NCI-H2227 treated with DMSO at 0.1 percent for 48 hours (cell line): ENCODE results near the gene SPDL1.
"Not testable (repeated sequence)": the region's sequence is repeated elsewhere in the genome, so short reads cannot be mapped to it uniquely, and the experiment has no call there.

Source experiments
- DNase-seq: peaks from one replicate; lab custom pipeline; 2025; lab: John Stamatoyannopoulos, UW

The SPDL1 gene

GRCh38 chr5:169574134-169574646, 9.4 kb upstream of the SPDL1 start:
- no peak for DNase-seq

- no peak for DNase-seq
These were observed 7.4 kb upstream of the SPDL1 start for GRCh38 chr5:169576181-169576598.

DNA sequence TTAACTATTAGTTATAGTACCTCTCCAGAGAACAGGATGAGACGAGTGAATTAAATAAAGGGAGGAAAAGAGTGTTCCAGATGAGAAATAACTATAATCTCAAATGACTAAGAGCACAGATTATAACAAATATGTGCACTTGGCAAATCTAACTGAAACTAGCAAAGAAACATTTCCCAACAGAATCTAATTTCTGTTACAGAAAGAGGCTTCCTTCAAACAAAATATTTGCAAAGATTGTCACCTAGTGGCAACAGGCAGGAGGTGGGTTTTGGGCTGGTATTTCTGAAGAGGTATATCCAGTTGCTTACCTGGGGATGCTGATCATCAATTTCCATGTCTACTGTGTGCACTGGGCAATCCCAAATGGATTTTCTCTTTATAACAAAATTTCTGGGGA, 5.6 kb upstream of the SPDL1 start:
- DNase-seq = no peak

DNA sequence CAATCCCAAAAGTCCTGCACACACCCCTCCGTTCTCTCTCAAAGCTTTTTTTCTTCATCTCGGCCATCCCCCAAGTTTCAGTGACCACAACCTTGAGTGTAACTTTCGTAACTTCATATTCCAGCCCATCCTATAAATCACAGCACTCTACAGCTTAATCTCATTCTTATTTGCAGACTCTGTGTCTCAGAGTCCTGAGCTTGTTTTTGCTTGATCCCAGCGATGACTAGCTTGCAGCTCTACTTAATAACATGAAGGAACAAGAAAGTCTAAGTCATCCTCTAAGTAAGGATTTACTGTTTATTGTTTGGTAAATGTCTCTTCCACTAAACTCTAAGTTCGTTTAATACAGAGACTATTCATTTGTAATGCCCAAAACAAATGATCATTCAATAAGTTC, 2.6 kb upstream of the SPDL1 start:
- no peak for DNase-seq

- DNase-seq = no peak
These were observed 1.9 kb upstream of the SPDL1 start for GRCh38 chr5:169581580-169582227.

GRCh38 chr5:169583101-169583423, 511 bp upstream of the SPDL1 start:
- no peak for DNase-seq

GRCh38 chr5:169584998-169585451, 1.5 kb downstream of the SPDL1 start:
- DNase-seq = no peak

DNA sequence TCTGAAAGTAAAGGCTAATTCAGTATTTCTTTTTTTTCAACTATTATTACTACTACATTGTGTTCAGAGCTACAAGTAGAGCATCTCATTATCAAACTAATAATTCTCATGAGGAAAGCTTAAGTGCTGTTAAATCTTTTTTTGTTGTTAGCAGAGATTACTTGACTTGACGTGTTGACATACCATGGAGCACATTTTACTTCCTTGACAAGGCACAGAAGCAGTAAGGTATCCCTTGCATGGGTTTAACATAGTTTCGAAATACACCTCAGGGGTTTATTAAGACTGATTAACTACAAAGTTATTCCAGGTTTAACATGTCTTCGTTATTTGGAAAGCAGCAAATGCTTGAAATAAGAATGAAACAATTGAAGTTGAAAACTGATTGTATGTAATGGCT, 7.0 kb downstream of the SPDL1 start:
- DNase-seq = no peak

DNA sequence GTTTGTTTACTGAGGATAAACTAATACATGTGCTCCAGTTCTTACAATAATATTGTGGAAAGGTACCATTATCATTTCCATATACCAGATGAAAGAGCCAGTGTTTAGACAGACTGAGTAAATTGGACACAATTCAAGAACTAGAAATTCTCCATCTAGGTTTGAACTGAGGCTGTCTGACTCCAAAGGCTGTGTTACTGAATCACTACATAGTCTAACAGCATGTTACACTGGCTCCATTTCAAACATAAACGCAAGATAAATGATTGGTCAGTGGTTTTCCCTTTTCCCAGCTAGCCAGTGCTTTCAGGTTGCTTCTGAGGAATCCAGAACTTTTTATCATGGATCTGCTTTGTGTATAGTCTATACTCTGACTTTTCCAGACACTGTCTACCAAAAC, 8.1 kb downstream of the SPDL1 start:
- peak; percentile 4 for DNase-seq

DNA sequence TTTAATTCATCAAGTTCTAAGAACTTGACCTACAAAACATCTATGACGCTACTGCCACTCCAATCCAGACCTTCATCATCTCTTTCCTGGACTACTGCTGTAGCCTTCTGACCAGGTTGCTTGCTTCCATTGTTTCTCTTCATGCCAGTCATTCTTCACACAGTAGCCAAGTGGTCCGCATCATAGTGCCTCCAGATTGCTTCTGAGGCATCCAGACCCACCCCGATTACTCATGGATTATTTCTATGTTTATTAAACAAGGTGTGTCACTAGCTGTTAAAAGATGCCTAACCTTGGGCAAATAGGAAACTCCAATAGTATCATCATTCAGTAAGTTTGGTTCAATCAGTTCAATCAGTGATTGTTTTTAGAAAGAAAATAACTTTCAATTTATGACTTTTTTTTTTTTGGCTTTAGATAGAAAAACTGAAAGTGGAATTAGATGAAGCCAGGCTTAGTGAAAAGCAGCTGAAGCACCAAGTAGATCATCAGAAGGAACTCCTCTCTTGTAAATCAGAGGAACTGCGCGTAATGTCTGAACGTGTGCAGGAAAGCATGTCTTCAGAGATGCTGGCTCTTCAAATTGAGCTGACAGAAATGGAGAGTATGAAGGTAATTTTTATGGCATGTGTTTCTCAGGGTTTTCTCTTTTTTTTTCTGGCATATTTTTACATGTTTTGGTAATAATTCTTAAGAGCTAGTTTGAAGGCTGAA, 9.5 kb downstream of the SPDL1 start:
- DNase-seq = no peak

DNA sequence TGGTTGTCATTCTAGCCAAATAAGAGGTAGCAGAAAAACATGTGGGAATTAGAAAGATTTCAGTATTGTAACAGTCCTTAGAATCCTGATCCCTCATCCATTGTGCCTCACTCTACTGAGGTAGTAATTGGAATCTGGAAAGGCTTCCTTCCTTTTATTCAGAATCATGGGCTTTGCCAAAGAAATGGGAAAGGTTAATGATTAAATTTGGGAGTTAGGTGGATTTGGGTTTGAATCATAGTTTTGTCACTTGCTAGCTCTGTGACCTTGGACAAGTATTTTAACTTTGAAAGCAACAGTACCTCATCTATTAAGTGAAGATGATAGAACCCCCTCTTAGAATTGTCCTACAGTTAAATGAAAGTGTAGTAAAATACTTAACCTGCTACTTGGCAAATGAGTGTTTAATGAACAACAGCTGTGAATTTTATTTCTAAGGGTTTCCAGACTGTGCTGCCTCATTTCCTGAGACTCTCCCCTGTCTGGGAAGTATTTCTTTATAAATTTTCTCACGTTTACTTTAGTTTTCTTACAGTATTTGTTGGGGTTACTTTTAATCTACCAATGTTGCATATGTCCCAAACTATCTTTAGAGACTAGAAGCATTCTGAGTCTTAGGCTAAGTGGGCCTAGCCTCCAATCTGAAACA, 11.7 kb downstream of the SPDL1 start:
- DNase-seq = no peak

GRCh38 chr5:169599451-169599850, 15.9 kb downstream of the SPDL1 start:
- DNase-seq = no peak

GRCh38 chr5:169602535-169602934, 19.0 kb downstream of the SPDL1 start:
- no peak for DNase-seq

- DNase-seq = no peak
These were observed 22.7 kb downstream of the SPDL1 start for GRCh38 chr5:169606279-169606678.

- DNase-seq = no peak
These were observed 24.3 kb downstream of the SPDL1 start for GRCh38 chr5:169607882-169608281.

DNA sequence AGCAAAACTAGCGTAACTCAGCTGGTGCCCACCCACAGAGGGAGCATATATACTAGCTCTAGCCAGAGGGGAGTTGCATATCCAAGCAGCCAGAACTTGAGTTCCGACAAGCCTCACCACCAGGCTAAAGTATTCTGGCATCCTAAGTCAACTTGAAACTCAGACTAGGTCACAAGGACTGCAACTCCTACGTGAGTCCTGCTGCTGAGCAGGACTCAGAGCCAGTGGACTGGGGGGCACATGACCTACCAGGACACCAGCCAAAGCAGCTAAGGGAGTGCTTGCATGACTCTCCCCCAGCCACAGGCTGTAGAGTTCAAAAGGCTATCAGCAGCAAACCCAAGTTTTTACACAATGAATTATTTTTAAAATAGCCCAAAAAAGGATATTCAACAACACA, 26.1 kb downstream of the SPDL1 start:
- DNase-seq = no peak

- DNase-seq = no peak
These were observed 27.0 kb downstream of the SPDL1 start for GRCh38 chr5:169610606-169611005.

DNA sequence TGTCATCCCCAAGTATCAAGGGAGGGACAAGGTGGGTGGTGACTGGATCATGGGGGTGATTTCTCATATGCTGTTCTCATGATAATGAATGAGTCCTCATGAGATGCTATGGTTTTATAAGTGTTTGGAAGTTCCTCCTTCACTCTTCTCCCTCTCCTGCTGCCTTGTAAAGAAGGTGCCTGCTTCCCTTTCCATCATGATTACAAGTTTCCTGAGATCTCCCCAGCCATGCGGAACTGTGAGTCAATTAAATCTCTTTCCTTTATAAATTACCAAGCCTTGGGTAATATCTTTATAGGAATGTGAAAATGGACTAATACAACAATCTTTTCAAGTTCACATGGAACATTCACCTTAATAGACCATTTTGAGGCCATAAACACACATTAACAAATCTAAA, 32.0 kb downstream of the SPDL1 start:
- no peak for DNase-seq

DNA sequence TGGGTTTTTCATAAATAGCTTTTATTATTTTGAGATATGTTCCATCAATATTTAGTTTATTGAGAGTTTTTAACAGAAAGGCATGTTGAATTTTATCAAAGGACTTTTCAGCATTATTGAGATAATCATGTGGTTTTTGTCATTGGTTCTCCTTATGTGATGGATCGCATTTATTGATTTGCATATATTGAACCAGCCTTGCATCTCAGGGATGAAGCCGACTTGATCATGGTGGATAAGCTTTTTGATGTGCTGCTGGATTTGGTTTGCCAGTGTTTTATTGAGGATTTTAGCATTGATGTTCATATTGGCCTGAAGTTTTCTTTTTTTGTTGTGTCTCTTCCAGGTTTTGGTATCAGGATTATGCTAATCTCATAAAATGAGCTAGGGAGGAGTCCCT, 40.7 kb downstream of the SPDL1 start:
- not testable (repeated sequence) for DNase-seq

GRCh38 chr5:169626779-169627178, 43.2 kb downstream of the SPDL1 start:
- DNase-seq = no peak

DNA sequence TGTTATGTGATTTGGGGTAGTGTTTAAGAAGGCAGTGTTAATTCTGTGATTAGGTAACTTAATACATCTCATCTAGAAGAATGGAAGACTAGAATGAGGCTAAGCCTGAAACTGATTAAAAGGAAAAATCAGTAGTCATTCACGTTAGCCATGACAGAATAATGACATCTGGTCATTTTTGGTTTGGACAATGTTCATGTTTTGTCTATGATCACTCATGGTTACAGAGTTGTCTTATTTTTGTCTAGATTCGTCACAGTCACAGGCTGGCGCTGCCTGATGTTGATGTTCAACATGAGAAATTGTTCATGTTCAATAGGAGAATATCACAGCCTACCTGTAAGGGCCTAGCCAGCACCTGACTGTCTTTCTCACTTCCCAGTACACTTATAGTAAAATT, 44.0 kb downstream of the SPDL1 start:
- no peak for DNase-seq

DNA sequence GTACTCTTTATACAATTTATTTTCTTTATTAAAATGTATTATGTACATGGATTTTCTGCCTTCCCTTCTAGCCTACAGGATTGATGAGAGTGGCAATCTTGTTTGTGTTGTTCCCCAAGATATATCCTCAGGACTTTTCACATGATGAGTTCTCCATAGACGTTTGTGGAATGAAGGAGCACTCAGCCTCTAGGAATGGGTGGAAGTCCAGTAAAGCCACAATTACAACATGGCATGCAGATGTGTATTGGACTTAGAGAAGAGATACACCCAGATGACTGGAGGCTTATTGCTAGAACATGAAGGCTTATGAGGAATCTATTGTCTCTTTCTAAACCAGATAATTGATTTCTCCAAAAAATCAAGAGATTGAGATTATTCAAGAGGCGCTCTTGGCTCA, 45.3 kb downstream of the SPDL1 start:
- no peak for DNase-seq

- no peak for DNase-seq
These were observed 46.4 kb downstream of the SPDL1 start for GRCh38 chr5:169629847-169630548.
